Stimulated activated memory B cell treated with anti-CD40 and anti-IgM and Interleukin-4, amounts not matched to agents 10 μg/mL and 1 μg/mL and 100 μg/mL, for 72 hours (primary cell): ENCODE measurements around the gene VWA3B.
"Not testable (repeated sequence)": the region's sequence is repeated elsewhere in the genome, so short reads cannot be mapped to it uniquely, and the experiment has no call there.

Experiments used
- ATAC-seq: fragments of 150-1000 bp; cut with Tn5 transposase; 2 replicates; pipeline ENCODE4 v1.10.0; 2021
- H3K27ac Mint-ChIP-seq: one replicate; pipeline ENCODE4 v1.8.0; 2022; ENCODE audit warnings: mild to moderate bottlenecking, mixed read lengths
- H3K27me3 Mint-ChIP-seq: one replicate; pipeline ENCODE4 v1.8.0; 2022; ENCODE audit warnings: mixed read lengths
- H3K36me3 Mint-ChIP-seq: one replicate; pipeline ENCODE4 v1.8.0; 2022; ENCODE audit warnings: mixed read lengths
- H3K4me1 Mint-ChIP-seq: one replicate; pipeline ENCODE4 v1.8.0; 2022; ENCODE audit warnings: mixed read lengths
- H3K4me3 Mint-ChIP-seq: one replicate; pipeline ENCODE4 v1.8.0; 2022; ENCODE audit warnings: mild to moderate bottlenecking, moderate library complexity, mixed read lengths
- H3K9me3 Mint-ChIP-seq: one replicate; pipeline ENCODE4 v1.8.0; 2022; ENCODE audit warnings: mixed read lengths

VWA3B gene

GRCh38 chr2:98067160-98067559 is 19.8 kb upstream of the VWA3B start:
- no peaks in the 10 kb centered on the region for H3K9me3 Mint-ChIP-seq
- no peak overlapping the region for H3K4me3 Mint-ChIP-seq
- no peaks in the 10 kb centered on the region for H3K4me1 Mint-ChIP-seq
- H3K27me3 Mint-ChIP-seq, result no peaks in the 10 kb centered on the region
- no peak overlapping the region for H3K27ac Mint-ChIP-seq
- H3K36me3 Mint-ChIP-seq, result no peaks in the 10 kb centered on the region
- ATAC-seq, result no peak

GRCh38 chr2:98070081-98070480 is 16.9 kb upstream of the VWA3B start:
- H3K27me3 Mint-ChIP-seq, result no peaks in the 10 kb centered on the region
- no peak overlapping the region for H3K27ac Mint-ChIP-seq
- no peak for ATAC-seq
- no peaks in the 10 kb centered on the region for H3K4me1 Mint-ChIP-seq
- no peak overlapping the region for H3K4me3 Mint-ChIP-seq
- H3K9me3 Mint-ChIP-seq, result no peaks in the 10 kb centered on the region
- H3K36me3 Mint-ChIP-seq, result no peaks in the 10 kb centered on the region

GRCh38 chr2:98072442-98072841 is 14.5 kb upstream of the VWA3B start:
- Mint-ChIP-seq H3K36me3 (no peaks in the 10 kb centered on the region), H3K4me3 (no peak overlapping the region), H3K4me1 (no peaks in the 10 kb centered on the region), H3K27me3 (no peaks in the 10 kb centered on the region), H3K9me3 (no peaks in the 10 kb centered on the region), H3K27ac (no peak overlapping the region)
- no peak for ATAC-seq

- no peaks in the 10 kb centered on the region for H3K36me3 Mint-ChIP-seq
- H3K4me1 Mint-ChIP-seq, result peaks cover 29% of the 10 kb centered on the region
- peaks cover 7% of the 10 kb centered on the region for H3K9me3 Mint-ChIP-seq
- H3K27me3 Mint-ChIP-seq, result no peaks in the 10 kb centered on the region
- no peak for ATAC-seq
- H3K27ac Mint-ChIP-seq, result no peak overlapping the region
- no peak overlapping the region for H3K4me3 Mint-ChIP-seq
Observed at GRCh38 chr2:98078701-98079100, 8.3 kb upstream of the VWA3B start.

- Mint-ChIP-seq H3K27me3 (no peaks in the 10 kb centered on the region), H3K4me3 (no peak overlapping the region), H3K9me3 (no peaks in the 10 kb centered on the region), H3K4me1 (peaks cover 62% of the 10 kb centered on the region), H3K36me3 (no peaks in the 10 kb centered on the region), H3K27ac (no peak overlapping the region)
- no peak for ATAC-seq
Observed at GRCh38 chr2:98084151-98084868, 2.7 kb upstream of the VWA3B start.

GRCh38 chr2:98084869-98085238 is 2.1 kb upstream of the VWA3B start:
- ATAC-seq, result no peak
- peaks cover 62% of the 10 kb centered on the region for H3K4me1 Mint-ChIP-seq
- H3K27me3 Mint-ChIP-seq, result no peaks in the 10 kb centered on the region
- no peak overlapping the region for H3K4me3 Mint-ChIP-seq
- H3K27ac Mint-ChIP-seq, result no peak overlapping the region
- no peaks in the 10 kb centered on the region for H3K9me3 Mint-ChIP-seq
- H3K36me3 Mint-ChIP-seq, result no peaks in the 10 kb centered on the region

- H3K4me3 Mint-ChIP-seq, result no peak overlapping the region
- H3K9me3 Mint-ChIP-seq, result no peaks in the 10 kb centered on the region
- H3K27me3 Mint-ChIP-seq, result no peaks in the 10 kb centered on the region
- no peak overlapping the region for H3K27ac Mint-ChIP-seq
- H3K36me3 Mint-ChIP-seq, result no peaks in the 10 kb centered on the region
- ATAC-seq, result no peak
- peaks cover 58% of the 10 kb centered on the region for H3K4me1 Mint-ChIP-seq
Observed at GRCh38 chr2:98085649-98086048, 1.3 kb upstream of the VWA3B start.

- Mint-ChIP-seq H3K27me3 (no peaks in the 10 kb centered on the region), H3K4me3 (peak overlapping the region; percentile 78), H3K36me3 (no peaks in the 10 kb centered on the region), H3K4me1 (peaks cover 45% of the 10 kb centered on the region), H3K27ac (peak overlapping the region; percentile 78), H3K9me3 (no peaks in the 10 kb centered on the region)
- ATAC-seq, result no peak
Observed at GRCh38 chr2:98087447-98088020, 567 bp downstream of the VWA3B start.

- Mint-ChIP-seq H3K4me3 (no peak overlapping the region), H3K36me3 (no peaks in the 10 kb centered on the region), H3K9me3 (no peaks in the 10 kb centered on the region), H3K27ac (peak overlapping the region; percentile 78), H3K27me3 (no peaks in the 10 kb centered on the region), H3K4me1 (peaks cover 40% of the 10 kb centered on the region)
- peak; percentile 64 for ATAC-seq
Observed at GRCh38 chr2:98088261-98088660, 1.3 kb downstream of the VWA3B start.

DNA sequence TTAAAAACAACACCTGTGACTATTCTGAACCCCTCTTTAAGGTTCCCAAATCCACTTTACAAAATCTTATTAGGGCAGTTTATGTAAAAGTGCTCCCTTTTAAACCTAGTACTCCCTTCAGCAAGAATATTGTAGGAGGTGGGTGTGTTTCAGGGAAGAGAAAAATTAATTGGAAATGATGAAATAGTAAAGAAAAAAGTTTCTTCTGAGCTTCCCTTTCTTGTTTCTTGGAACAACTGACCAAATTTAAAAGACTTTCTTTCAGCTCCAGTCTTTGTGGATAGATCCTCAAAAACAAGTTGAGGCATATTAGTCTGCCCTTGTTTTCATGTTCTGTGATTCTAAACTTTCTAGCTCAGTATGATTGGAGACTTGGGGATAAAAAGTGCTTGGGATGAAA is 3.0 kb downstream of the VWA3B start:
- H3K27me3 Mint-ChIP-seq, result no peaks in the 10 kb centered on the region
- H3K4me3 Mint-ChIP-seq, result no peak overlapping the region
- no peak overlapping the region for H3K27ac Mint-ChIP-seq
- ATAC-seq, result no peak
- H3K9me3 Mint-ChIP-seq, result peaks cover 3% of the 10 kb centered on the region
- peaks cover 33% of the 10 kb centered on the region for H3K4me1 Mint-ChIP-seq
- no peaks in the 10 kb centered on the region for H3K36me3 Mint-ChIP-seq

- H3K27ac Mint-ChIP-seq, result no peak overlapping the region
- no peak overlapping the region for H3K4me3 Mint-ChIP-seq
- H3K27me3 Mint-ChIP-seq, result no peaks in the 10 kb centered on the region
- peaks cover 5% of the 10 kb centered on the region for H3K9me3 Mint-ChIP-seq
- no peaks in the 10 kb centered on the region for H3K36me3 Mint-ChIP-seq
- no peak for ATAC-seq
- peaks cover 26% of the 10 kb centered on the region for H3K4me1 Mint-ChIP-seq
Observed at GRCh38 chr2:98090951-98091350, 4.0 kb downstream of the VWA3B start.

DNA sequence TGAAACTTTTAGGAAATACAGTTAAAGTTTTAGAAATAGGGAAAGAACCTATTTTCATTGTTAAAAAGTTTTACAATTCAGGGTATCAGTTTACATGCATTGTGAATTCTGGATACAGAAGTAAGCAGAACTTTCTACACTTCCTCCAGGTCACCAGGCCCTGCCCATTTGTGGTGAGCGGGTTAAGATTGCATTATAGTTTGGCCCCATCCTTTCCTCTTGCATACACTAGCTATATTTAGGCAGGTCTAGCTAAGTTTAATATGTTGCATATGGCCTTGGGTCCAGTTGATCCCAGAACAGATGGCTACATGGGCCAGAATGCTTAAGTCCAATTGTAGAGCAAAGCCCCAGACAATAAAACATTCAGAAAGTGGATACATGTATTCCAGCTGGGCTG is 4.8 kb downstream of the VWA3B start:
- Mint-ChIP-seq H3K4me1 (peaks cover 20% of the 10 kb centered on the region), H3K27me3 (no peaks in the 10 kb centered on the region), H3K27ac (no peak overlapping the region), H3K9me3 (peaks cover 6% of the 10 kb centered on the region), H3K4me3 (no peak overlapping the region), H3K36me3 (no peaks in the 10 kb centered on the region)
- no peak for ATAC-seq

DNA sequence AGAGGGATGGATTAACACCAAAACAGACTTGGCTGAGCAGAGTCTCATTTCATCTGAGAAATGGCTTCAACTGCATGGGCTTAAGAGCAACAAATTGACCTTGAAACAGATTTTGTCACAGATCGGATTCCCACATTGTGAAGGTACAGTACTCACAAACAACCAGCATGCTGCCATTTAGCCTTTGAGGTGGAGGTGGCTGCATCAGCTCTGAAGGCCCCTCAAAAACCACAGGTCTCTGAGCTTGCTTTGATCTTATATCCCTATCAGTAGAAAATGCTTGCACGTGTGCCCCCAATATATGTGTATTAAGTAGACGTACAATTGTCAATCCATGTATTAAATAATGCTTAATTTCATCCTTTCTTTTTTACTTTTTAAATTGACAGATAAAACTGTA is 6.2 kb downstream of the VWA3B start:
- H3K4me1 Mint-ChIP-seq, result peaks cover 6% of the 10 kb centered on the region
- ATAC-seq, result no peak
- H3K27ac Mint-ChIP-seq, result no peak overlapping the region
- peaks cover 11% of the 10 kb centered on the region for H3K9me3 Mint-ChIP-seq
- H3K36me3 Mint-ChIP-seq, result no peaks in the 10 kb centered on the region
- H3K4me3 Mint-ChIP-seq, result no peak overlapping the region
- no peaks in the 10 kb centered on the region for H3K27me3 Mint-ChIP-seq

- Mint-ChIP-seq H3K4me1 (peaks cover 1% of the 10 kb centered on the region), H3K9me3 (peaks cover 11% of the 10 kb centered on the region), H3K27ac (no peak overlapping the region), H3K36me3 (no peaks in the 10 kb centered on the region), H3K27me3 (no peaks in the 10 kb centered on the region), H3K4me3 (no peak overlapping the region)
- ATAC-seq, result no peak
Observed at GRCh38 chr2:98093611-98094010, 6.6 kb downstream of the VWA3B start.

DNA sequence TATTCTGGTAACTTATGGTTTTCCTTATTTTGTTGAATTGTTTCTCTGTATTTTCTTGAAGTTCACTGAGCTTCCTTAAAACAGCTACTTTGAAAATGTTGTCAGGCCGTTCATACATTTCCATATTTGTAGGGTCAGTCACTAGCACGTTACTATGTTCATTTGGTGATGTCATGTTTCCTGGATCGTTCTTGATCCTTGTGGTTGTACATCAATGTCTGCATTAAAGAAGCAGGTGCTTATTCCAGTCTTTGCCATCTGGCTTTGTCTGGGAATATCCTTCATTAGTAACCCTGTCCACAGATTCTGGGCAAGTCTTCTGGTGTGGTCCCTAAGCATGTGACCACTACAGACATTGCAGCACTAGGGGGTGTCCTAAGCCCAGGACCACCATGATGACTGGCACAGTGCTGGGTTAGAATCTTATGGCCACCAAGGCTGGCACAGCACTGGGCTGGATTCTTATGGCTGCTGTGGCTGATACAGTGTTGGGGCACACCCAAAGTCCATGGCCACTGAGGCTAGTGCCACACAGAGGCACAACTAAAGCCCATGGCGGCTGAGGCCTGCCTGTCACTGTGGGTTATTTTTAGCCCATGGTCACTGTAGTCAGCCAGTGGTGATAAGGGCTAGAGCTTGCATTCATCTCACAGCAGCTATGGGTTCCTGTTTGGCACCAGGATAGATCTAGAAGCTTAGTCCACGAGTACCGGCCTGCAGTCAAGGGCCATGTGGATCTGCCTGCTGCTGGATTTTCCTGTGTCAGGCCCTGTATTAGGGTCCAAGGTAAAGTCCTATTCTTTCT is 13.2 kb downstream of the VWA3B start:
- no peaks in the 10 kb centered on the region for H3K27me3 Mint-ChIP-seq
- no peak overlapping the region for H3K27ac Mint-ChIP-seq
- peaks cover 22% of the 10 kb centered on the region for H3K9me3 Mint-ChIP-seq
- H3K36me3 Mint-ChIP-seq, result no peaks in the 10 kb centered on the region
- no peak for ATAC-seq
- H3K4me3 Mint-ChIP-seq, result no peak overlapping the region
- H3K4me1 Mint-ChIP-seq, result no peaks in the 10 kb centered on the region

DNA sequence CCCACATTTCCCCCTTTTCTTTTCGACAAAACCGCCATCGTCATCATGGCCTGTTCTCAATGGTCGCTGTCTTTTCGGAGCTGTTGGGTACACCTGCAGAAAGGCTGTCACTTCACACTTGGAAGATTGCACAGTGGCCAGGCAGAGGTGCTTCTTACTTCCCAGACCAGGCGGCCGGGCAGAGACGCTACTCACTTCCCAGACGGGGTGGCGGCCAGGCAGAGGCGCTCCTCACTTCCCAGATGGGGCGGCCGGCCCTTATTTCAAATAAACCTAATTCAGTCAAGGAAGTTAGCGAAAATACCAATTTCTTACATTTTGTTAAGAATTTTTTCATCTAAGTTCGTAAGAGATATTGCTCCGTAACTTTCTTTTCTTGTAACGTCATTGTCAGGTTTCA is 15.3 kb downstream of the VWA3B start:
- H3K36me3 Mint-ChIP-seq, H3K27ac Mint-ChIP-seq, H3K4me3 Mint-ChIP-seq, H3K4me1 Mint-ChIP-seq, H3K27me3 Mint-ChIP-seq, ATAC-seq: not testable (repeated sequence)
- H3K9me3 Mint-ChIP-seq, result peaks cover 20% of the 10 kb centered on the region
